Gastrocnemius medialis (tissue), 4 donors: ENCODE results near the gene RAMACL.

Source experiments
- POLR2A ChIP-seq, 2 donors: fragments of 450-650 bp; IDR thresholded peaks; one replicate each; pipeline ENCODE4 v1.6.1; 2017; ENCODE audit warnings: antibody characterized with exemption in 2 of 2, mild to moderate bottlenecking in 2 of 2, moderate library complexity in 2 of 2
- TF ChIP-seq, protein P1 (sequence below), 5 experiments: fragments of 450-650 bp in 3 of 5; fragments of 200-600 bp in 2 of 5; sonication (generic) in 2 of 5; IDR thresholded peaks in 4 of 5; conservative IDR thresholded peaks in 1 of 5; 1 replicate in 4 of 5; 2 replicates in 1 of 5; pipeline ENCODE4 v1.5.1; 2016 to 2019; ENCODE audit warnings: antibody characterized with exemption in 5 of 5, mild to moderate bottlenecking in 3 of 5, moderate library complexity in 3 of 5

- TF ChIP-seq, protein P1, sequence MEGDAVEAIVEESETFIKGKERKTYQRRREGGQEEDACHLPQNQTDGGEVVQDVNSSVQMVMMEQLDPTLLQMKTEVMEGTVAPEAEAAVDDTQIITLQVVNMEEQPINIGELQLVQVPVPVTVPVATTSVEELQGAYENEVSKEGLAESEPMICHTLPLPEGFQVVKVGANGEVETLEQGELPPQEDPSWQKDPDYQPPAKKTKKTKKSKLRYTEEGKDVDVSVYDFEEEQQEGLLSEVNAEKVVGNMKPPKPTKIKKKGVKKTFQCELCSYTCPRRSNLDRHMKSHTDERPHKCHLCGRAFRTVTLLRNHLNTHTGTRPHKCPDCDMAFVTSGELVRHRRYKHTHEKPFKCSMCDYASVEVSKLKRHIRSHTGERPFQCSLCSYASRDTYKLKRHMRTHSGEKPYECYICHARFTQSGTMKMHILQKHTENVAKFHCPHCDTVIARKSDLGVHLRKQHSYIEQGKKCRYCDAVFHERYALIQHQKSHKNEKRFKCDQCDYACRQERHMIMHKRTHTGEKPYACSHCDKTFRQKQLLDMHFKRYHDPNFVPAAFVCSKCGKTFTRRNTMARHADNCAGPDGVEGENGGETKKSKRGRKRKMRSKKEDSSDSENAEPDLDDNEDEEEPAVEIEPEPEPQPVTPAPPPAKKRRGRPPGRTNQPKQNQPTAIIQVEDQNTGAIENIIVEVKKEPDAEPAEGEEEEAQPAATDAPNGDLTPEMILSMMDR (IDR thresholded peaks at IDR 0.05 in 4 of 5, conservative IDR thresholded peaks at IDR 0.05 in 1 of 5): no peak
- TF ChIP-seq POLR2A (IDR thresholded peaks at IDR 0.05): no peak
These were observed 17.9 kb upstream of the RAMACL start for GRCh38 chr6:166604328-166604727.
